Muscle of leg (tissue), 11 donors: ENCODE measurements around the gene CNTN4. TPM values are rescaled to one million over a fixed set of nuclear protein-coding genes. Genes with fewer than 3 reads are reported as not detected.

Experiments
- DNase-seq: peaks from one replicate; pipeline ENCODE4 v3.0.0; 2013
- H3K27ac ChIP-seq: one replicate; pipeline ENCODE4 v1.5.1; 2013; ENCODE audit warnings: mild to moderate bottlenecking, low read length, control low read depth
- H3K27me3 ChIP-seq: one replicate; pipeline ENCODE4 v1.6.1; 2013; ENCODE audit warnings: low read length; ENCODE audit not compliant: control insufficient read depth, insufficient read depth
- H3K36me3 ChIP-seq: one replicate; pipeline ENCODE4 v1.6.1; 2013; ENCODE audit warnings: low read length; ENCODE audit not compliant: control insufficient read depth, insufficient read depth
- H3K4me1 ChIP-seq: one replicate; pipeline ENCODE4 v1.6.1; 2013; ENCODE audit warnings: low read length; ENCODE audit not compliant: control insufficient read depth, insufficient read depth
- H3K4me3 ChIP-seq: one replicate; pipeline ENCODE4 v1.5.1; 2013; ENCODE audit warnings: low read length, control low read depth
- H3K9me3 ChIP-seq: replicated peaks from 2 replicates; pipeline ENCODE4 v1.6.1; 2013; ENCODE audit warnings: low read depth, low read length; ENCODE audit not compliant: control insufficient read depth
- WGBS: methylation state at CpG from one replicate; pipeline ENCODE4 v1.1.5; 2013; ENCODE audit warnings: missing lambda C conversion rate; ENCODE audit not compliant: insufficient coverage; 5-methylcytosine and 5-hydroxymethylcytosine counted together
- polyA plus RNA-seq, 8 donors: library from polyadenylated mRNA; unstranded; fragments of 120-200 nt; gene quantifications; one replicate each; pipeline versions ENCODE4 v1.2.1 to v1.2.3, GENCODE V29; 2013; ENCODE audit warnings: inconsistent platforms in 1 of 8, low replicate concordance in 1 of 8; ENCODE audit not compliant: insufficient read length in 8 of 8, insufficient read depth in 1 of 8
- total RNA-seq: library from RNA; stranded (reverse); fragments of 120-200 nt; gene quantifications from one replicate; pipeline ENCODE4 v1.2.4, GENCODE V29; 2013

Gene CNTN4
- total and polyA plus RNA-seq, 9 donors, result 3.0 to 16.3 (median 5.9) TPM

- no CpG with 5 or more reads among the region's 2 CpGs for whole genome bisulfite sequencing
- Histone ChIP-seq H3K36me3 (no peaks in the 10 kb centered on the region), H3K9me3 (peaks cover 6% of the 10 kb centered on the region), H3K4me1 (no peaks in the 10 kb centered on the region), H3K27me3 (no peaks in the 10 kb centered on the region), H3K4me3 (no peak overlapping the region), H3K27ac (no peak overlapping the region)
- no peak for DNase-seq
Measured at GRCh38 chr3:2645001-2645400, 546.3 kb downstream of the CNTN4 start.

GRCh38 chr3:2650746-2651145 is 552.1 kb downstream of the CNTN4 start:
- Histone ChIP-seq H3K27ac (no peak overlapping the region), H3K4me3 (no peak overlapping the region), H3K27me3 (no peaks in the 10 kb centered on the region), H3K9me3 (peaks cover 6% of the 10 kb centered on the region), H3K36me3 (no peaks in the 10 kb centered on the region), H3K4me1 (no peaks in the 10 kb centered on the region)
- DNase-seq, result no peak
- whole genome bisulfite sequencing, result 100% methylated on average over 1 of the region's 3 CpGs

- H3K4me3 ChIP-seq, result no peak overlapping the region
- no peak for DNase-seq
- H3K27me3 ChIP-seq, result no peaks in the 10 kb centered on the region
- peaks cover 6% of the 10 kb centered on the region for H3K9me3 ChIP-seq
- no peaks in the 10 kb centered on the region for H3K4me1 ChIP-seq
- no CpG with 5 or more reads among the region's 2 CpGs for WGBS
- no peak overlapping the region for H3K27ac ChIP-seq
- no peaks in the 10 kb centered on the region for H3K36me3 ChIP-seq
Measured at GRCh38 chr3:2652386-2652785, 553.7 kb downstream of the CNTN4 start.

- Histone ChIP-seq H3K4me3 (no peak overlapping the region), H3K27me3 (no peaks in the 10 kb centered on the region), H3K9me3 (peaks cover 3% of the 10 kb centered on the region), H3K4me1 (no peaks in the 10 kb centered on the region), H3K27ac (no peak overlapping the region), H3K36me3 (no peaks in the 10 kb centered on the region)
- no CpG with 5 or more reads among the region's 1 CpG for WGBS
- no peak for DNase-seq
Measured at GRCh38 chr3:2653706-2654105, 555.0 kb downstream of the CNTN4 start.

GRCh38 chr3:2655229-2655701 is 556.6 kb downstream of the CNTN4 start:
- no peak for DNase-seq
- H3K27ac ChIP-seq, result no peak overlapping the region
- no peaks in the 10 kb centered on the region for H3K4me1 ChIP-seq
- no CpG with 5 or more reads among the region's 1 CpG for WGBS
- H3K36me3 ChIP-seq, result no peaks in the 10 kb centered on the region
- no peaks in the 10 kb centered on the region for H3K27me3 ChIP-seq
- no peak overlapping the region for H3K4me3 ChIP-seq
- no peaks in the 10 kb centered on the region for H3K9me3 ChIP-seq

GRCh38 chr3:2656806-2657777 is 558.4 kb downstream of the CNTN4 start:
- 33% methylated on average over 3 of the region's 10 CpGs for WGBS
- no peak overlapping the region for H3K4me3 ChIP-seq
- no peaks in the 10 kb centered on the region for H3K9me3 ChIP-seq
- peak overlapping the region; percentile 22 for H3K27ac ChIP-seq
- no peaks in the 10 kb centered on the region for H3K4me1 ChIP-seq
- DNase-seq, result peak; percentile 79
- H3K36me3 ChIP-seq, result no peaks in the 10 kb centered on the region
- no peaks in the 10 kb centered on the region for H3K27me3 ChIP-seq

GRCh38 chr3:2657971-2658370 is 559.3 kb downstream of the CNTN4 start:
- H3K9me3 ChIP-seq, result no peaks in the 10 kb centered on the region
- H3K27me3 ChIP-seq, result no peaks in the 10 kb centered on the region
- no peak overlapping the region for H3K27ac ChIP-seq
- H3K4me3 ChIP-seq, result no peak overlapping the region
- 69% methylated on average over 6 of the region's 6 CpGs for WGBS
- H3K4me1 ChIP-seq, result no peaks in the 10 kb centered on the region
- DNase-seq, result no peak
- no peaks in the 10 kb centered on the region for H3K36me3 ChIP-seq

GRCh38 chr3:2659896-2660295 is 561.2 kb downstream of the CNTN4 start:
- Histone ChIP-seq H3K4me3 (no peak overlapping the region), H3K27me3 (no peaks in the 10 kb centered on the region), H3K4me1 (no peaks in the 10 kb centered on the region), H3K9me3 (no peaks in the 10 kb centered on the region), H3K27ac (no peak overlapping the region), H3K36me3 (no peaks in the 10 kb centered on the region)
- no CpG with 5 or more reads among the region's 3 CpGs for WGBS
- DNase-seq, result no peak

GRCh38 chr3:2661078-2661477 is 562.4 kb downstream of the CNTN4 start:
- DNase-seq, result no peak
- no CpG with 5 or more reads among the region's 1 CpG for WGBS
- Histone ChIP-seq H3K9me3 (no peaks in the 10 kb centered on the region), H3K27ac (no peak overlapping the region), H3K4me1 (no peaks in the 10 kb centered on the region), H3K4me3 (no peak overlapping the region), H3K36me3 (no peaks in the 10 kb centered on the region), H3K27me3 (no peaks in the 10 kb centered on the region)

- WGBS, result no CpG with 5 or more reads among the region's 2 CpGs
- Histone ChIP-seq H3K4me3 (no peak overlapping the region), H3K9me3 (no peaks in the 10 kb centered on the region), H3K4me1 (no peaks in the 10 kb centered on the region), H3K27me3 (no peaks in the 10 kb centered on the region), H3K27ac (no peak overlapping the region), H3K36me3 (no peaks in the 10 kb centered on the region)
- no peak for DNase-seq
Measured at GRCh38 chr3:2677501-2677900, 578.8 kb downstream of the CNTN4 start.
